ENCODE results near the gene WAS. TPM values are rescaled to one million over a fixed set of nuclear protein-coding genes. Genes with fewer than 3 reads are reported as not detected.
"Not testable (repeated sequence)": the region's sequence is repeated elsewhere in the genome, so short reads cannot be mapped to it uniquely, and the experiment has no call there.

Gene WAS
- 0.30 TPM in 1 of 2 replicates, not detected in the other for total RNA-seq

DNA sequence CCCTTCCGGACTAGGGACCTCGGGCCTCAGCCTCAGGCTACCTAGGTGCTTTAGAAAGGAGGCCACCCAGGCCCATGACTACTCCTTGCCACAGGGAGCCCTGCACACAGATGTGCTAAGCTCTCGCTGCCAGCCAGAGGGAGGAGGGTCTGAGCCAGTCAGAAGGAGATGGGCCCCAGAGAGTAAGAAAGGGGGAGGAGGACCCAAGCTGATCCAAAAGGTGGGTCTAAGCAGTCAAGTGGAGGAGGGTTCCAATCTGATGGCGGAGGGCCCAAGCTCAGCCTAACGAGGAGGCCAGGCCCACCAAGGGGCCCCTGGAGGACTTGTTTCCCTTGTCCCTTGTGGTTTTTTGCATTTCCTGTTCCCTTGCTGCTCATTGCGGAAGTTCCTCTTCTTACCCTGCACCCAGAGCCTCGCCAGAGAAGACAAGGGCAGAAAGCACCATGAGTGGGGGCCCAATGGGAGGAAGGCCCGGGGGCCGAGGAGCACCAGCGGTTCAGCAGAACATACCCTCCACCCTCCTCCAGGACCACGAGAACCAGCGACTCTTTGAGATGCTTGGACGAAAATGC, at the start of gene WAS:
Gene WAS (plus strand): TSS at position 389 of the 572 bp plus-strand sequence. CDS start 55 bp downstream, at position 444.
- no peak for DNase-seq (ENCODE audit: low read depth)

DNA sequence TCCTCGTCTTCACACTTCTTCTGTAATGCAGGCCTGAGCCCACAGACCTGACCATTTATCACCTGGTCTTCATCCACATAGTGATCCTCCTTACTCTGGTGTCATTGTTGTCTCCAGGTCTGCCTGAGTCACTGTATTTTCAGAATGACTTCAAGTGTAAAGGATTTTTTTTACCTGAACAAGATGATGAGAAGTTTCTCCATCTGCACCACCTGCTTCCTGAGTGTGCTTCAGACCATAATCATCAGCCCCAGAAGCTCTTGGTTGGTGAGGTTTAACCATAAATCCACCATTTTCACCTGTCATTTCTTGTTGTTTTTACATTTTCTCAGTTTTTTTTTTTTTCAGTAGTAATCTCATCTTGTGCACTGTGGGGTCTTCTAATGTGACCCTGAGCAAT, 47.3 kb upstream of the WAS start:
- no peak for DNase-seq (ENCODE audit: low read depth)

DNA sequence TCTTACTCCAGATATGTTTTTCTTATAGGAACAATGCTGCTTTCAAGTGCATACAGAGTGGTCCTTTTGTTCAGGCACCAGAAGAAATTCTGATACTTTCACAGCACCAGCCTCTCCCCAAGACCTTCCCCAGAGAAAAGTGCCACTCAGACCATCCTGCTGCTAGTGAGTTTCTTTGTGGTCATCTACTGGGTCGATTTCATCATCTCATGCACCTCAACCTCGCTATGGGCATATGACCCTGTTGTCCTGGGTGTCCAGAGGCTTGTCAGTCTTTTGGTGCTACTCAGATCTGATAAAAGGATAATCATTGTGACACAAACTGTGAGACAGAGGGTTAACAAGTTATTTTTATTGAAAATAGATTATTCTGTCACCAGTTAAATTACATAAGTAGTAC, 46.8 kb upstream of the WAS start:
- no peak for DNase-seq (ENCODE audit: low read depth)

DNA sequence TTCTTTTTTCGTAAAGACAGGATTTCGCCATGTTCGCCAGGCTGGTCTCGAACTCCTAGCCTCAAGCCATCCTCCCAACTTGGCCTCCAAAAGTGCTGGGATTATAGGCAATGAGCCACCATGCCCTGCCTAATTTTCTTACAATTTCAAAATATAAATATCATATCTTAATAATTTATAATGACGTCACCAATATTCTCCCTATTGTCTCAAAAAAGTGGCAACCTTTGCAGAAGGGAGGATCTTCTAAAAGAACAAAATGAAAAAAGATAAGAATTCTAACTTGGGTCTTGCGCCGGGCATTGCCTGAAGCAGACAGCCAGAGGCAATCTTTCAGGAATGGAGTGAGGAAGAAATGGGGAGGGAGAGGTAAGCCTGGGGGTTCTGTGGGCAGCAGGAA, 37.9 kb upstream of the WAS start:
- no peak for DNase-seq (ENCODE audit: low read depth)

DNA sequence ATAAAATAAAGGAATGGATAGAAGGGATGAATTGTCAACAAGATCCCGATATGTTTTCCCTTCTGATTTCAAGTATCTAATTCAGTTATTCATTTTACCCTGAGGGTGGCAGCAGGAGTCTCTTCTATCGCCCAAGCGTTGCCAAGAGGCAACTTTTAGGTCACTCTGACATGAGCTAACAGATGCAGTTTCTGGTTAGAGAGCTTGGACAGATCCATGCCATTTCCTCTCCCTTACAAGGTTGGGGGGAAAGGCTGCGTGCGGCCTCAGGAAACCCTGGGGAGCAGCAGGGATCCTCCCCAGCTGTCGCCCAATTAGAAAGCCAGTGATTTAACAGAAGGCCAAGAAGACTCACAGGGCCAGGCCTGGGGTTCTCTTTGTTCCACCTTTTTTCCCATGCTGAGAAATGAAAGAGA, 35.3 kb upstream of the WAS start:
- peak; percentile 42 for DNase-seq (ENCODE audit: low read depth)

DNA sequence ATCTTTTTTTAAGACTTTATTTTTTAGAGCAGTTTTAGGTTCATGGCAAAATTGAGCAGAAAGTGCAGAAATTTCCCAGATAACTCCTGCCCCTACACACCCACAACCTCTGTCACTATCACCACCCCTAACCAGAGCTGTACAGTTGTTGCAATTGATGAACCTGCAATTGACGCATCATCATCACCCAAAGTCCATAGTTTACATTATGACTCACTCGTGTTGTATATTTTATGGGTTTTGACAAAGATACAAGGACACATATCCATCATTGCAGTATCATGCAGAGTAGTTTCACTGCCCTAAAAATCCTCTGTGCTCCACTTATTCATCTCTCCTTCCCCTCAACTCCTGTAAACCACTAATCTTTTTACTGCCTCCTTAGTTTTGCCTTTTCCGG, 34.5 kb upstream of the WAS start:
- DNase-seq (ENCODE audit: low read depth), result no peak

DNA sequence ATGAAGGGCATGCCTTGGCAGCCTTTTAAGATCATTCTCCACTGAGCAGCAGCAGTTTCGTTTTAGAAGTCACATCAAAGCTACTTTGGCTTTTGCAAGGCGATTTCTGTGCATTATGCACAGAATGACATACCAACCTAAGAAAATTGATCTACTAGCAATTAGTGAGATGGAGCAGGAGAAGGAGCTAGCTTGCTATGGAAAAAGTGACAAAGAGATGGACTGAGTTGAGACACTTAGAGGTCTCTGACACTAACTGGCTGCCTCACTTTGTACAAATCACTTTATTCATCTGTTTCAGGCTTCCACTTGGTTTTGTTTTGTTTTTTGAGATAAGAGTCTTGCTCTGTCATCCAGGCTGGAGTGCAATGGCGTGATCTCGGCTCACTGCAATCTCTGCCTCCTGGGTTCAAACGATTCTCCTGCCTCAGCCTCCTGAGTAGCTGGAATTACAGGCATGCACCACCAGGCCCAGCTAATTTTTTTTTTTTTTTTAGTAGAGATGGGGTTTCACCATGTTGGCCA, 31.5 kb upstream of the WAS start:
- not testable (repeated sequence) for DNase-seq (ENCODE audit: low read depth)

GRCh38 chrX:48654746-48655145, 28.9 kb upstream of the WAS start:
- DNase-seq (ENCODE audit: low read depth), result not testable (repeated sequence)

- not testable (repeated sequence) for DNase-seq (ENCODE audit: low read depth)
These were observed 23.9 kb upstream of the WAS start for GRCh38 chrX:48659686-48660085.

DNA sequence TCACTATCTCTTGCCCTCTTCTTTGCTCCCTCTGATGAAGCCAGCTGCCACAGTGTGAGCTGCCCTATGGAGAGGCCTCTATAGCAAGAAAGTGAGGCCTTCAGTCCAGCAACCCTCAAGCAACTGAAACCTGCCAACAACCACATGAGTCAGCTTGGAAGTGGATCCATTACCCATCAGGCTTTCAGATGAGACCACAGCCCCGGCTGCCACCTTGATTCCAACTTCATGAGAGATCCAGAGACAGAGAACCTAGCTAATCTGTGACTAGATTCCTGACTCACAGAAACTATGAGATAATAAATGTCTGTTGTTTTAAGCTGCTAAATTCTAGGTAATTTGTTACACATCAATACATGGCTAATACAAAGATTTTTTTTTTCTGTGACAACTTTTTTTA, 20.4 kb upstream of the WAS start:
- no peak for DNase-seq (ENCODE audit: low read depth)

DNA sequence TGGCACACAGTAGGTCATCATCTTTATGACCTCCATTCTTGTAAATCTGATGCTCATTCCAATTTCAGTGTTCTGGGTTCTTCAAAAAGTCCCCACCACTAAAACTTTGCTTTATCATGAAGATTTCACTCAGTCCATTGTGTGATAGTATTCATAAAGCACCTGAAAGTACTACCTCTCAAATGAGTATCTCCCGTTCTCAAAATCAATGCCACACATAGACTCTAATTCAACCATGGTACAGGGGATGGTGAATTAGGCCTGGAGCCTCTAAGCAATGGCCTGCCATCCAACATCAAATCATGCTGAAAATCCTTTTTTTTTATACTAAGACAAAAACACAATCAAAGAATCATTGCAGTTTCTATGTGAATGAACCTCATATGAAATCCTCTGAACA, 19.4 kb upstream of the WAS start:
- no peak for DNase-seq (ENCODE audit: low read depth)

GRCh38 chrX:48665991-48666390, 17.6 kb upstream of the WAS start:
- no peak for DNase-seq (ENCODE audit: low read depth)

DNA sequence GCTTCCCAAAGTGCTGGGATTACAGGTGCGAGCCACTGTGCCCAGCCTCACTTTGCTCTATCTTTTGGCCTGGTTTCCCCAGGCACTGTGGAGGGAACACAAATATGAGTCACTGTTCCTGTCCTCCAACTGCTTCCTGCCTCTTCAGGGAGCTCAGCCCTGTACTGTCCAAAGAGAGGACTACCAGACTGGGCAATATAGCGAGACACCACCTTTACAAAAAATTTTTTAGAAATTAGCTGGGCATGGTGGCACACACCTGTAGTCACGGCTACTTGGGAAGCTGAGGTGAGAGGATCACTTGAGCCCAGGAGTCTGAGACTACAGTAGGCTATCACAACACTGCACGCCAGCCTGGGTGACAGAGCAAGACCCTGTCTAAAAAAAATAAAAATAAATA, 16.9 kb upstream of the WAS start:
- DNase-seq (ENCODE audit: low read depth), result no peak

DNA sequence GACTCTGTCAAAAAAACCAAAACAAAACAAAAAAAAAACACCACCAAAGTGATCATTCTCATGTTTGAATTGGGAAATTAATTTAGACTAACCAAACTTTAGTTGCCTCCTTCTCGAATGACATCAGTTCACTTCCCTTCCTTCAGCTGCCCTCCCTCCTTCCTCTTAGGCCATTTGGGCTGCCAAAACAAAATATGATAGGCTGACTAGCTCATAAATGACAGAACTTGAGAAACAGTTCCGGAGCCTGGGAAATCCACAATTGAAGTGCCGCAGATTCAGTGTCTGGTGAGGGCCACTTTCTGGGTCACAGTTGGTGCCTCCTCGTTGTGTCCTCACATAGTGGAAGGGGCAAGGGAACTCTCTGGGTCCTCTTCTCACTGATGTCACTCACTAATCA, 16.1 kb upstream of the WAS start:
- DNase-seq (ENCODE audit: low read depth), result no peak

GRCh38 chrX:48668187-48668586, 15.4 kb upstream of the WAS start:
- DNase-seq (ENCODE audit: low read depth), result not testable (repeated sequence)

DNA sequence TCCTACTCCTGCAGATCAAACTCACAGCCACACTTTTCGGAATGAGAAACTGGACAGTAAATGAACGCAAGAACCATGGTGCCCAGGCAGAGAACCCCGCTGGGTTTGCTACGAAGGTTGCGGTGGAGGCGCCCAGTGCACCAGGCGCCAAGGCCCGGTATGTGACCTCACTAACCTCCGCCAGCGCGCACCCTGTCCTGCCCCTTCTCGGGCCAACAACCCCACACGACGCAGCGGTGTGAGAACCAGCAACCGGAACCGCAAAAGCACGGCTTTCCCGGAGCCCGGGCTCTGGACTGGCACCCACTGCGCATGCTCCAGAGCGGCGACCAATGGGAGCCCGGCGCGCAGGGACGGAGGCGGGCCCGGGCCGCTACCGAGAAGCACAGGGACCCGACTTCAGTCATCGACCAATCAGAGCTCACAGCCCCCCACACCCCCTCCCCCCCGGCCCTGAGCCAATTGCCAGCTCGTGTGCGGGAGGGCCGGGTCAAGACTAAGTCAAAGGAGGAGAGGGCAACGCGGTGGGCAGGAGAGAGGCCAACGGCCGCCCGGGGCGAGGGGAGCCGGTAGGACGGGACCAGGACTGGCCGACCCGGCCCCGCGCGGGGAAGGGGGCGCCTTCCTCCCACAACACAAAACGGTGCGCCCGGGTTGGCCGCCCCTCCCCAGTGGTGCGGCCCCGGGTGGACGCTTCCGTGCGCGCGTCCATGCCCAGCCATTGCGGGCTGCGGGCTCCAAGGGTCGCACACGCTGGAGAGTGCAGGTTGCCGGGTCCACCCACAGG, 7.3 kb upstream of the WAS start:
- DNase-seq (ENCODE audit: low read depth), result peak; percentile 70

GRCh38 chrX:48676893-48677270, 6.7 kb upstream of the WAS start:
- no peak for DNase-seq (ENCODE audit: low read depth)

DNA sequence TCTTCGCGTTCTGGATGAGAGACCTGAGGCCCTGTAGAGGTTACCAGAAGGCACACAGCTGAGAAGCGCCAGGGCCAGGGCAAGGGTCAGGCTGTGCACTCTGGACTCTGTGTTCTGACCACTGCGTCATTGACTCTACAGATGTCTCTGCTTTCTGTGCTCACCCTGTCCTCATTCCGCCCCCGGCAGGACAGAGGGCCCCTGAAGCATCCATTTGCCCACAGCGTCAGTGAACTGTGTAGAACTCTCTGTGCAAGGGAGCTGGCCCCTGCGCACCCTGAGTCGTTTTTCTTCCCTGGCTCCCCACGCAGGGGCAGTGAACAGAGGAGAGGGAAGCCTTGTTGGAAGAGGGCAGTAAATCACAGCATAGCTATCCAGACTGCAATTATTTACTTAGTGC, 6.1 kb upstream of the WAS start:
- DNase-seq (ENCODE audit: low read depth), result no peak

GRCh38 chrX:48680467-48680866, 3.1 kb upstream of the WAS start:
- not testable (repeated sequence) for DNase-seq (ENCODE audit: low read depth)

- not testable (repeated sequence) for DNase-seq (ENCODE audit: low read depth)
These were observed 2.7 kb upstream of the WAS start for GRCh38 chrX:48680925-48681324.

DNA sequence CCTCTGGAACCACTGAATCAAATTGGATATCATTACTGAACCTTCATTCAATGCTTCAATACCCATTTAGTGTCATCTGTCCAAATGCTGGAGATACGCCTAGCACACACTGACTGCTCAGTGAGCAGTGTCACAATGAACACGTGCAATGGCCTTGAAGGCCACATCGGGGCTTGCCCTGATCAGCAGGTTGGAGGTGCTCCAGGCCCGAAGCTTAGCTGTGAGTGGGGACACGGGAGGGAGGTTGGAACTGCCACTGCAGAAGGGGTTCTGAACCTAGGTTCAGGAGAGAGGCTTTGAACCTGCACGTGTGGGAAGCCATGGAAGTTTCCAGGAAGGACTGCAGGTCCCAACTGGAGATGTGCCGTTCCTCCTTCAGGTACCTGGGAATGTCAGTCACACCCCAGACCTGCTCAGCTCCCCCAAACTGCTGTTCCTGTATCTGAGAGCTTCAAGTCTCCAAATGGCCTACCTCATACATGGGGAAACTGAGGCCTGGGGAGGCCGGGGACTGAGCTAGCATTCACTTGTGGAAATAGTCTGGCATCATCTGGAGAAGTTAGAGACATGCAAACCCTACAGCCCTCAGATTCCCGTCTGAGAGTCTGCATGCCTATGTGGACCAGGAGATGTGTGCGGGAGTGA, 1.9 kb upstream of the WAS start:
- no peak for DNase-seq (ENCODE audit: low read depth)

DNA sequence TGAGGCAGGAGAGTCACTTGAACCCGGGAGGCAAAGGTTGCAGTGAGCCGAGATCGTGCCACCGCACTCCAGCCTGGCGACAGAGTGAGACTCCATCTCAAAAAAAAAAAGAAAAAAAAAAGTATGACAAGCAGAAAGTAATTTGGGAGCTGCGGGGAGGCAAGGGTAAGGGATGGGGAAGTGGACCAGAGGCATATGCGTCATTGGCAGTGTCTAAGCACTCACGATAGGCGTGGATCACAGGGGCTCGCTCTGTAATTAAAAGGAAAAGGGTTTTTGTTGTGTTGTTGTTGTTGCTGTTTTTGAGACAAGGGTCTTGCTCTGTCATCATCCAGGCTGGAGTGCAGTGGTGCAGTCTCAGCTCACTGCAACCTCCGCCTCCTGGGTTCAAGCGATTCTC, 804 bp upstream of the WAS start:
- not testable (repeated sequence) for DNase-seq (ENCODE audit: low read depth)

DNA sequence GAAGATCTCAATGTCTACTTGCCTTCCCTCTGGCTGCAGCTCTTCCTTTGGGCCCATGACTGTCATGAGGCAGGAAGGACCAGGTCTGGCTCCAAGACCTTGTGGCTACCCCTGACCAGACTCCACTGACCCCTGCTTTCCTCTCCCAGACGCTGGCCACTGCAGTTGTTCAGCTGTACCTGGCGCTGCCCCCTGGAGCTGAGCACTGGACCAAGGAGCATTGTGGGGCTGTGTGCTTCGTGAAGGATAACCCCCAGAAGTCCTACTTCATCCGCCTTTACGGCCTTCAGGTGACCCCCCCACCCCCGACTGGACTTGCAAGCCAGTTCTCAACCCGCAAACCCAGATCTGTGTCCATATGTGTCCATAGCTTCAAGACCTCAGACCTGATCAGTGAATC, 535 bp downstream of the WAS start:
- DNase-seq (ENCODE audit: low read depth), result no peak
